SU-DHL-6 (cell line): Measurements from ENCODE around the gene WDR81.

Experiments used
- H2AFZ ChIP-seq: fragments of 200-600 bp; sonication (generic); 2 replicates; pipeline ENCODE4 v1.6.1; 2014; ENCODE audit warnings: low read depth, mild to moderate bottlenecking, moderate library complexity, mixed read lengths, antibody characterized with exemption, low read length; ENCODE audit not compliant: severe bottlenecking
- H3F3A ChIP-seq: fragments of 200-600 bp; shearing (Covaris generic); 2 replicates; pipeline ENCODE4 v1.6.0; 2016; ENCODE audit warnings: antibody characterized with exemption, mild to moderate bottlenecking; ENCODE audit not compliant: insufficient read depth
- H3K27ac ChIP-seq: fragments of 200-600 bp; sonication (generic); 2 replicates; pipeline ENCODE4 v1.5.1; 2016; ENCODE audit warnings: low read depth, mild to moderate bottlenecking, low read length, moderate library complexity, mixed read lengths
- H3K27me3 ChIP-seq: fragments of 200-600 bp; sonication (generic), shearing (Covaris generic); 2 replicates; pipeline ENCODE4 v1.6.0; 2014; ENCODE audit warnings: mild to moderate bottlenecking, low read length
- H3K36me3 ChIP-seq: fragments of 200-600 bp; sonication (generic); 2 replicates; pipeline ENCODE4 v1.6.1; 2014; ENCODE audit warnings: mild to moderate bottlenecking, low read length, mixed read lengths
- H3K4me2 ChIP-seq: fragments of 300-600, 200-600 bp; shearing (Covaris generic), sonication (generic); 2 replicates; pipeline ENCODE4 v1.6.0; 2014; ENCODE audit warnings: low read length, low read depth, mild to moderate bottlenecking; ENCODE audit not compliant: poor library complexity, severe bottlenecking
- H3K4me3 ChIP-seq: fragments of 200-600 bp; sonication (generic); 2 replicates; pipeline ENCODE4 v1.5.1; 2014; ENCODE audit warnings: antibody characterized with exemption, low read length, mild to moderate bottlenecking, mixed read lengths; ENCODE audit not compliant: insufficient read depth, poor library complexity, severe bottlenecking
- H3K79me2 ChIP-seq: fragments of 200-600 bp; sonication (generic); 2 replicates; pipeline ENCODE4 v1.6.1; 2014; ENCODE audit warnings: mild to moderate bottlenecking, low read length, moderate library complexity; ENCODE audit not compliant: insufficient read depth
- H3K9ac ChIP-seq: fragments of 200-600 bp; sonication (generic); 2 replicates; pipeline ENCODE4 v1.7.0; 2014; ENCODE audit warnings: mild to moderate bottlenecking, low read length
- H3K9me2 ChIP-seq: fragments of 200-600 bp; sonication (generic); replicated peaks from 2 replicates; pipeline ENCODE4 v1.6.1; 2014; ENCODE audit warnings: low read length; ENCODE audit not compliant: insufficient read depth
- H3K9me3 ChIP-seq: fragments of 200-600 bp; sonication (generic); 2 replicates; pipeline ENCODE4 v1.6.1; 2014; ENCODE audit warnings: low read length, mixed read lengths; ENCODE audit not compliant: insufficient read depth
- H4K20me1 ChIP-seq: fragments of 200-600 bp; sonication (generic); 2 replicates; pipeline ENCODE4 v1.6.1; 2014; ENCODE audit warnings: low read depth, mild to moderate bottlenecking, antibody characterized with exemption, low read length, moderate library complexity, mixed read lengths
- CTCF ChIP-seq: fragments of 200-600 bp; sonication (generic); IDR thresholded peaks from one replicate; pipeline ENCODE4 v1.5.1; 2017; ENCODE audit warnings: antibody characterized with exemption, mild to moderate bottlenecking, low read length, moderate library complexity; ENCODE audit not compliant: insufficient read depth, poor library complexity, severe bottlenecking
- EZH2phosphoT487 ChIP-seq: fragments of 200-600 bp; sonication (generic), shearing (Covaris generic); conservative IDR thresholded peaks from 2 replicates; pipeline ENCODE4 v1.6.1; 2018; ENCODE audit warnings: mild to moderate bottlenecking, antibody characterized with exemption, low read length, moderate library complexity, mixed read lengths

Gene WDR81

GRCh38 chr17:1759529-1759928, 35.0 kb downstream of the WDR81 start:
- no peaks in the 10 kb centered on the region for H3K9me2 ChIP-seq
- no peaks in the 10 kb centered on the region for H4K20me1 ChIP-seq
- no peaks in the 10 kb centered on the region for H3K27me3 ChIP-seq
- no peak overlapping the region for H3K9ac ChIP-seq
- no peak overlapping the region for H3K27ac ChIP-seq
- no peaks in the 10 kb centered on the region for H3K36me3 ChIP-seq
- no peak overlapping the region for H3K4me3 ChIP-seq
- TF ChIP-seq CTCF, result no peak
- TF ChIP-seq EZH2phosphoT487, result no peak
- H3F3A ChIP-seq, result no peaks in the 10 kb centered on the region
- no peak overlapping the region for H2AFZ ChIP-seq
- no peaks in the 10 kb centered on the region for H3K79me2 ChIP-seq
- H3K4me2 ChIP-seq, result no peak overlapping the region
- no peaks in the 10 kb centered on the region for H3K9me3 ChIP-seq

GRCh38 chr17:1762233-1762900, 37.9 kb downstream of the WDR81 start:
- Histone ChIP-seq H3K9me3 (no peaks in the 10 kb centered on the region), H3K36me3 (no peaks in the 10 kb centered on the region), H3K27me3 (no peaks in the 10 kb centered on the region), H4K20me1 (no peaks in the 10 kb centered on the region), H2AFZ (no peak overlapping the region), H3K4me3 (no peak overlapping the region), H3K27ac (no peak overlapping the region), H3K9me2 (no peaks in the 10 kb centered on the region), H3K9ac (no peak overlapping the region), H3K4me2 (no peak overlapping the region), H3K79me2 (no peaks in the 10 kb centered on the region), H3F3A (no peaks in the 10 kb centered on the region)
- no peak for TF ChIP-seq EZH2phosphoT487
- TF ChIP-seq CTCF, result no peak

- H2AFZ ChIP-seq, result no peak overlapping the region
- no peaks in the 10 kb centered on the region for H3F3A ChIP-seq
- H4K20me1 ChIP-seq, result no peaks in the 10 kb centered on the region
- no peak overlapping the region for H3K4me3 ChIP-seq
- H3K27ac ChIP-seq, result no peak overlapping the region
- no peak overlapping the region for H3K4me2 ChIP-seq
- no peaks in the 10 kb centered on the region for H3K79me2 ChIP-seq
- no peaks in the 10 kb centered on the region for H3K9me3 ChIP-seq
- no peak for TF ChIP-seq EZH2phosphoT487
- TF ChIP-seq CTCF, result no peak
- no peaks in the 10 kb centered on the region for H3K27me3 ChIP-seq
- H3K9ac ChIP-seq, result no peak overlapping the region
- H3K36me3 ChIP-seq, result no peaks in the 10 kb centered on the region
- no peaks in the 10 kb centered on the region for H3K9me2 ChIP-seq
Measured at GRCh38 chr17:1762901-1763898, 38.7 kb downstream of the WDR81 start.
